Left lung (tissue), 10 donors: ENCODE results near the gene UBQLN4. TPM values are rescaled to one million over a fixed set of nuclear protein-coding genes. Genes with fewer than 3 reads are reported as not detected.
"Not testable (repeated sequence)": the region's sequence is repeated elsewhere in the genome, so short reads cannot be mapped to it uniquely, and the experiment has no call there.

ENCODE experiments used
- ATAC-seq: fragments of 200-7000 bp; cut with Tn5 transposase; one replicate; pipeline ENCODE4 v1.9.1; 2020; ENCODE audit warnings: moderate library complexity
- DNase-seq, 4 donors: peaks; one replicate each; pipeline ENCODE4 v3.0.0-alpha.2; 2013 to 2020
- H3K27ac ChIP-seq, 2 donors: fragments of 200-600 bp; sonication (generic) in 1 of 2; one replicate each; pipeline versions ENCODE4 v1.5.0 to v1.8.0; 2020 to 2021
- H3K27me3 ChIP-seq, 2 donors: fragments of 200-600 bp; sonication (generic) in 1 of 2; one replicate each; pipeline versions ENCODE4 v1.5.0 to v1.8.0; 2020 to 2021
- H3K36me3 ChIP-seq, 2 donors: fragments of 200-600 bp; sonication (generic) in 1 of 2; one replicate each; pipeline versions ENCODE4 v1.5.0 to v1.8.0; 2020 to 2021
- H3K4me1 ChIP-seq, 2 donors: fragments of 200-600 bp; one replicate each; pipeline ENCODE4 v1.8.0; 2021
- H3K4me3 ChIP-seq, 2 donors: fragments of 200-600 bp; sonication (generic) in 1 of 2; one replicate each; pipeline versions ENCODE4 v1.5.0 to v1.8.0; 2020 to 2021; ENCODE audit warnings: mild to moderate bottlenecking in 1 of 2
- H3K9me3 ChIP-seq, 2 donors: fragments of 200-600 bp; sonication (generic) in 1 of 2; one replicate each; pipeline versions ENCODE4 v1.5.0 to v1.8.0; 2020 to 2021
- intact Hi-C, 2 donors: fragments of 100-400 bp; cut with DNase I; formaldehyde crosslinking; loops; one replicate each; pipeline versions ENCODE4 v1.11.2 to v1.14.2; 2022
- polyA plus RNA-seq, 6 donors: library from polyadenylated mRNA; unstranded; fragments of 120-200 nt; gene quantifications; one replicate each; pipeline ENCODE4 v1.2.1, GENCODE V29; 2013; ENCODE audit not compliant: insufficient read length in 6 of 6
- total RNA-seq, 2 donors: library from RNA; stranded (reverse); fragmentation: NEBNext Ultra II Directional; extraction: Animal tissue kit (Norgen Biotek cat#: 25700); gene quantifications; one replicate each; pipeline ENCODE4 v1.2.1, GENCODE V29; 2021
- TF ChIP-seq, protein P1 (sequence below), 2 donors: fragments of 200-600 bp; sonication (generic) in 1 of 2; IDR thresholded peaks; one replicate each; pipeline versions ENCODE4 v1.5.0 to v1.8.0; 2021; ENCODE audit warnings: antibody characterized with exemption in 2 of 2
- donor health status: DM: no; HTN: yes; CAD: no.
- donor health status: DM: no; HTN: no; CAD: no.

The UBQLN4 gene
- total and polyA plus RNA-seq, 8 donors = 28.7 to 71.8 (median 62.0) TPM

DNA sequence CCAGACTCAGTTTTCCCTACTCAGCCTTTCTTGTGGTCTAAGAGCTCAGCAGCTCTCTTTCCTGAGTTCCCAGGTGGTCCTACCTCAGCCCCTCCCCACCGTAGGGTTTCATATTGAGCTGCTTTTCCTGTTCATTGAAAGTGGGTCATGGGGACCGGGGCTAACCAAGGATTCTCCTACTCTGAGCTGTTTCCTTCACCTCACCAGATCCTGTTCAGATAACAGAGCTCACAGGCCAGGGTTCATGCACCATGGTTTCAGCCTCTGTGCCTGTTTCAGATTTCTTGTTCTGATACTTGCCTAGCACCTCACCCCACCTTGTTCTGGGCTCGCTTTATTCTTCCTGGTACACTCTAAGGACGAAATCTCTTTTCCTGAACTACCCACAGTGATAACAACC, 8.5 kb downstream of the UBQLN4 start:
- no peaks in the 10 kb centered on the region for H3K9me3 ChIP-seq
- ATAC-seq (no peak), DNase-seq (no peak)
- no peaks in the 10 kb centered on the region for H3K4me1 ChIP-seq
- H3K36me3 ChIP-seq = peaks cover 0 to 67% of the 10 kb centered on the region in 2 donors
- no peak overlapping the region for H3K4me3 ChIP-seq
- no peak overlapping the region for H3K27ac ChIP-seq
- TF ChIP-seq, protein P1, sequence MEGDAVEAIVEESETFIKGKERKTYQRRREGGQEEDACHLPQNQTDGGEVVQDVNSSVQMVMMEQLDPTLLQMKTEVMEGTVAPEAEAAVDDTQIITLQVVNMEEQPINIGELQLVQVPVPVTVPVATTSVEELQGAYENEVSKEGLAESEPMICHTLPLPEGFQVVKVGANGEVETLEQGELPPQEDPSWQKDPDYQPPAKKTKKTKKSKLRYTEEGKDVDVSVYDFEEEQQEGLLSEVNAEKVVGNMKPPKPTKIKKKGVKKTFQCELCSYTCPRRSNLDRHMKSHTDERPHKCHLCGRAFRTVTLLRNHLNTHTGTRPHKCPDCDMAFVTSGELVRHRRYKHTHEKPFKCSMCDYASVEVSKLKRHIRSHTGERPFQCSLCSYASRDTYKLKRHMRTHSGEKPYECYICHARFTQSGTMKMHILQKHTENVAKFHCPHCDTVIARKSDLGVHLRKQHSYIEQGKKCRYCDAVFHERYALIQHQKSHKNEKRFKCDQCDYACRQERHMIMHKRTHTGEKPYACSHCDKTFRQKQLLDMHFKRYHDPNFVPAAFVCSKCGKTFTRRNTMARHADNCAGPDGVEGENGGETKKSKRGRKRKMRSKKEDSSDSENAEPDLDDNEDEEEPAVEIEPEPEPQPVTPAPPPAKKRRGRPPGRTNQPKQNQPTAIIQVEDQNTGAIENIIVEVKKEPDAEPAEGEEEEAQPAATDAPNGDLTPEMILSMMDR (IDR thresholded peaks at IDR 0.05) = no peak
- intact Hi-C loops = no loop called here
- H3K27me3 ChIP-seq = no peaks in the 10 kb centered on the region

DNA sequence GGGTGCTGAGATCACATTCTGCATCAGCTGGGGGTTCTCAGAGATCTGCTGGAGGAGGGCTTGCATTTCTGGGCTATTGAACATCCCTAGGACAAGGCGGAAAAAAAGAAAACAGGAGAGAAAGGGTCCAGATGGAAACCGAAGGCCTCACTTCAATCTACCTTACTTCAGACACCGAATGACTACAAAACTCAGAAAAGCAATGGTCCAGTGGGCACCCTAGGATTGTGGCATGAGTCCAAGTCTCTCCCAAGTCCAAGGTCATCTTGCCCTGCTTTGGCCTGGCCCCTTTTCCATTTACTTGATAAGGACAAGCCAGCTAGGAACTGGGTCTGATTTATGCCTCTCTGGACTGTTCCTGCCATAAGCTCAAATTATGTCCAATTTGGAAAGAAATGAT, 10.8 kb downstream of the UBQLN4 start:
- Histone ChIP-seq H3K4me1 (no peaks in the 10 kb centered on the region), H3K27ac (no peak overlapping the region), H3K27me3 (no peaks in the 10 kb centered on the region), H3K9me3 (no peaks in the 10 kb centered on the region), H3K36me3 (peaks cover 0 to 66% of the 10 kb centered on the region in 2 donors), H3K4me3 (no peak overlapping the region)
- intact Hi-C loops = no loop called here
- TF ChIP-seq, protein P1 (IDR thresholded peaks at IDR 0.05) = no peak
- DNase-seq (no peak), ATAC-seq (no peak)

DNA sequence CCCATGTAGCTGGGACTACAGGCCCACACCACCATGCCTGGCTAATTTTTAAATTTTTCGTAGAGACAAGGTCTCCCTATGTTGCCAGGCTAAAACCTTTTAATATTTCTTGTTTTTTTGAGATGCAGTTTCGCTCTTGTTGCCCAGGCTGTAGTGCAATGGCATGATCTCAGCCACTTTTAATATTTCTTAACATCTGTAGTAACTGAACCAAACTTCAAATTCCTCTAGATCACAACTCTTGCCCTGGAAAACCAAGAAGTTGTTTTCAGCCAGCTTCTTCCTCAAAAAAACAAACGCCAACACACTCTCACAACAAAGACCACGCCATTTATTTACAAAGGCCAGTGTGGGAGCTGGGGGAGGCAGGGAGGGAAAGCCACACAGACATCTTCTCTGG, 18.6 kb downstream of the UBQLN4 start:
- H3K27ac ChIP-seq, DNase-seq, H3K4me1 ChIP-seq, H3K27me3 ChIP-seq, ATAC-seq, intact Hi-C loops, H3K9me3 ChIP-seq, H3K4me3 ChIP-seq: not testable (repeated sequence)
- peaks cover 0 to 38% of the 10 kb centered on the region in 2 donors for H3K36me3 ChIP-seq

DNA sequence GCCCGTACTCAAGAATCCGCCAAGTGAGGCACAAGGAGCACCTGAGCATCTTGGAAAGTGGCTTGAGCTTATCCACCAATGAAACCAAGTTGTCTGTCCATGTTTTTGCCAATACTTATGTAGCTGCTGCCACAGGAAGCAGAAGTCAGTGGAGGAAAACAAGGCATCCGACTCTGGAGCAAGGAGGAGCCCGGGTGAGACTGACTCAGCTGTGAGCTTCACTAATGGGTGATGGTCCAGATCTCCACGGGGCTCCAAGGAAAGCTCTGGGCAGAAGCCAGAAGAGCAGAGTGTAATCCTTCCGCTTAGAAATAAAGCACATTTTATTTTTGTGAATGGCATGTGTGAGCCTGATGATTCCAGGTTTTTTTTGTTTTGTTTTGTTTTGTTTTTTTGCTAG, 20.6 kb downstream of the UBQLN4 start:
- DNase-seq (no peak), ATAC-seq (no peak)
- Histone ChIP-seq H3K36me3 (peaks cover 0 to 20% of the 10 kb centered on the region in 2 donors), H3K9me3 (no peaks in the 10 kb centered on the region), H3K4me1 (no peaks in the 10 kb centered on the region), H3K4me3 (no peak overlapping the region), H3K27ac (no peak overlapping the region), H3K27me3 (no peaks in the 10 kb centered on the region)
- TF ChIP-seq, protein P1 (IDR thresholded peaks at IDR 0.05) = no peak
- intact Hi-C loops = no loop called here

DNA sequence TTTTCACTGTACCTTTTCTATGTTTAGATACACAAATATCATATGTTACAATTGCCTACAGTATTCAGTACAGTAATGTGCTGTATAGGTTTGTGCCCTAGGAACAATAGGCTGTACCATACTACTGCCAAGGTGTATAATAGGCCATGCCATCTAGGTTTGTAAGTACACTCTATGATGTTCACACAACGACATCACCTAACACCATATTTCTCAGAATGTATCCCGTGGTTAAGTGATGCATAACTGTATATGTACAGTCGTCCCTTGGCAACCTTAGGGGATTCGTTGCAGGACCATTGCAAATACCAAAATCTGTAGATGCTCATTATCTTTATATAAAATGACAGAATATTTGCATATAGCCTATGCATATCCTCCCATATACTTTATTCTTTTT, 27.0 kb downstream of the UBQLN4 start:
- Histone ChIP-seq H3K9me3 (no peaks in the 10 kb centered on the region), H3K36me3 (no peaks in the 10 kb centered on the region), H3K4me1 (no peaks in the 10 kb centered on the region), H3K4me3 (no peak overlapping the region), H3K27me3 (no peaks in the 10 kb centered on the region), H3K27ac (no peak overlapping the region)
- DNase-seq (no peak), ATAC-seq (no peak)
- intact Hi-C loops = no loop called here
- TF ChIP-seq, protein P1 (IDR thresholded peaks at IDR 0.05) = no peak

DNA sequence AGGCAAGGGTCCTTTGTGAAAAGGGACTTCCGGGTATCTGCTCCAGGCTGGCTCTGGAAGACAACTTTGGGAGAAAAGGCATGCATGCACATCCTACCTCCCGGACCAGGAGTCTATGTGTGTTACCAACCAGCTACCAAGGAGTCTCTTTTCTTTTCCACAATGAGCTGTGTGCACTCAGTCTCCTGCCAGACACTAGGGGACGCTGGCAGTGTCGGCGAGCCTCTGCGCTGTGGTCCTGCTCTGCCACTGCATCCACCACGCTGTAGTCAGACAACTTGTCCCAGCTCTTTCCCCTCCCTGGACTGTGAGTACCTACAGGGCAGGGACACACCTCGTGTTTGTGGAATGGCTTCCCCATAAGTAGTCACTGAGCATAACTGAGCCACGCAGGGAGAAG, 27.7 kb downstream of the UBQLN4 start:
- H3K4me1 ChIP-seq = peaks cover 0 to 5% of the 10 kb centered on the region in 2 donors
- no peak overlapping the region for H3K27ac ChIP-seq
- no peaks in the 10 kb centered on the region for H3K9me3 ChIP-seq
- DNase-seq (peak in 1 of 4 donors; percentile 44), ATAC-seq (peak; percentile 95)
- intact Hi-C loops = no loop called here
- no peaks in the 10 kb centered on the region for H3K27me3 ChIP-seq
- H3K4me3 ChIP-seq = no peak overlapping the region
- H3K36me3 ChIP-seq = no peaks in the 10 kb centered on the region
- TF ChIP-seq, protein P1 (IDR thresholded peaks at IDR 0.05) = peak; percentile 35 to 39
